ENCODE measurements around the gene OTOF. TPM values are rescaled to one million over a fixed set of nuclear protein-coding genes. Genes with fewer than 3 reads are reported as not detected.

The OTOF gene
- total RNA-seq, 1 experiment from 2014 or later = 0.10 TPM

DNA sequence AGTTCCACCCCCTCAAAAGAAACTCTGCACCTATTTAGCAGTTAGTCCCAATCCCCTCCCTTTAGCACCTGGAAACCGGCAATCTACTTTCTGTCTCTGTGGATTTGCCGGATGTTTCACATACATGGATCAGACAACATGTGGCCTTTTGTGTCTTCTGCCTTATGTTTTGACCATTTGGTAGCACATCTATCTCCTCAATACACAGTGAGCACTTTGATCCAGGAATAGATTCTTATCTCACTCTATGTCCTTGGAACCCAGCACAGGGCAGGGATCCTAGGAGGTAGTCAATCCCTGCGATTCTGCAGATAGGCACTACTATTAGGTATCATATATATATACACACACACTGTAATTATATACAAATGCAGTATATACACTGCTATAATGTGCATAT is 3.8 kb upstream of the OTOF start:
- Histone ChIP-seq H3K9me2 (ENCODE audit: insufficient read depth) (no peaks in the 10 kb centered on the region), H3K36me3 (ENCODE audit: control insufficient read depth in 1 of 2, insufficient read depth in 2 of 2, low read length in 2 of 2) (no peaks in the 10 kb centered on the region), H3K9me3 (ENCODE audit: control insufficient read depth in 1 of 2, insufficient read depth in 1 of 2, low read depth in 1 of 2, low read length in 2 of 2) (no peaks in the 10 kb centered on the region), H4K20me1 (ENCODE audit: insufficient read depth) (no peaks in the 10 kb centered on the region), H3K4me2 (ENCODE audit: low read length) (no peak overlapping the region), H3K9ac (ENCODE audit: low read length) (no peak overlapping the region), H2AFZ (ENCODE audit: low read depth, low read length, poor library complexity, severe bottlenecking) (no peak overlapping the region), H3K4me3 (replicated peaks in 1 of 2; ENCODE audit: low read depth in 1 of 2, low read length in 2 of 2) (no peak overlapping the region), H3K4me1 (ENCODE audit: control insufficient read depth in 1 of 2, insufficient read depth in 2 of 2, low read length in 2 of 2) (no peaks in the 10 kb centered on the region), H3K79me2 (ENCODE audit: insufficient read depth, low read length) (no peaks in the 10 kb centered on the region), H3K27ac (ENCODE audit: low read depth, low read length) (no peak overlapping the region), H3K27me3 (ENCODE audit: insufficient read depth, low read length) (0 out of 2 replicates have a peak, but pooled peaks cover 4% of the 10 kb centered on the region)
- BruUV-seq (replicated peaks) = no TSS peak
- no peak for TF ChIP-seq POLR2A (IDR thresholded peaks at IDR 0.05; ENCODE audit: borderline replicate concordance, extremely low read depth, insufficient read depth, insufficient read length)
- TF ChIP-seq ELF1 (IDR thresholded peaks at IDR 0.05; ENCODE audit: borderline replicate concordance, low read depth) = no peak
- TF ChIP-seq SRF (IDR thresholded peaks at IDR 0.05; ENCODE audit: low read depth) = no peak
- TF ChIP-seq POLR2AphosphoS5 (IDR thresholded peaks at IDR 0.05; ENCODE audit: low read depth, low read length) = no peak
- TF ChIP-seq ZNF274 (IDR thresholded peaks at IDR 0.05; ENCODE audit: low read depth, low read length) = no peak
- no peak for TF ChIP-seq CTCF (IDR thresholded peaks at IDR 0.05 in 2 of 3, conservative IDR thresholded peaks at IDR 0.05 in 1 of 3; ENCODE audit: borderline replicate concordance in 1 of 3, insufficient read depth in 1 of 3, low read depth in 2 of 3, low read length in 2 of 3)
- TF ChIP-seq FOSL1 (IDR thresholded peaks at IDR 0.05; ENCODE audit: low read depth) = no peak
- TF ChIP-seq ZFX (IDR thresholded peaks at IDR 0.05) = no peak
- no peak for TF ChIP-seq TCF7L2 (IDR thresholded peaks at IDR 0.05; ENCODE audit: borderline replicate concordance, extremely low read depth, insufficient read depth, insufficient read length)
- ChIA-PET POLR2A (no interaction called here), CTCF (interaction anchor here (0.7 kb wide), 1 partner anchor 9 kb away, joined by 3 read pairs; no protein-coding TSS in a partner anchor), RAD21 (ENCODE audit: low non-redundant PET in 1 of 2, low total read pairs in 2 of 2, uncharacterized antibody in 2 of 2, unreplicated experiment in 2 of 2) (no interaction called here)
- DNase-seq (ENCODE audit: low read depth, low spot score) (no peak), ATAC-seq (no peak)
- intact Hi-C loops (cut with micrococcal nuclease) = no loop called here

Measured in HCT116 (cell line).